GM18861 (cell line): ENCODE data around the gene PDE2A.

ENCODE experiments used
- ATAC-seq: cut with Tn5 transposase; IDR thresholded peaks from one replicate; pipeline ENCODE4 v1.9.1; 2021; ENCODE audit not compliant: unreplicated experiment

Gene PDE2A

GRCh38 chr11:72704783-72705265, 30.6 kb upstream of the PDE2A start:
- no peak for ATAC-seq

- ATAC-seq = no peak
Measured at GRCh38 chr11:72704028-72704782, 30.0 kb upstream of the PDE2A start.

- ATAC-seq = no peak
Measured at GRCh38 chr11:72703267-72704008, 29.2 kb upstream of the PDE2A start.

GRCh38 chr11:72702577-72703241, 28.5 kb upstream of the PDE2A start:
- ATAC-seq = no peak

GRCh38 chr11:72702096-72702495, 27.9 kb upstream of the PDE2A start:
- ATAC-seq = no peak

- no peak for ATAC-seq
Measured at GRCh38 chr11:72701466-72701865, 27.2 kb upstream of the PDE2A start.

GRCh38 chr11:72700146-72700545, 25.9 kb upstream of the PDE2A start:
- no peak for ATAC-seq

GRCh38 chr11:72697814-72698213, 23.6 kb upstream of the PDE2A start:
- ATAC-seq = no peak

GRCh38 chr11:72696866-72697700, 22.9 kb upstream of the PDE2A start:
- ATAC-seq = no peak

- no peak for ATAC-seq
Measured at GRCh38 chr11:72695354-72695753, 21.1 kb upstream of the PDE2A start.

GRCh38 chr11:72693271-72693968, 19.2 kb upstream of the PDE2A start:
- no peak for ATAC-seq

- no peak for ATAC-seq
Measured at GRCh38 chr11:72692498-72693237, 18.4 kb upstream of the PDE2A start.

- ATAC-seq = no peak
Measured at GRCh38 chr11:72690166-72690565, 15.9 kb upstream of the PDE2A start.

GRCh38 chr11:72688929-72689328, 14.7 kb upstream of the PDE2A start:
- no peak for ATAC-seq

GRCh38 chr11:72688486-72688885, 14.3 kb upstream of the PDE2A start:
- ATAC-seq = no peak

- ATAC-seq = no peak
Measured at GRCh38 chr11:72687326-72687725, 13.1 kb upstream of the PDE2A start.

GRCh38 chr11:72686639-72687220, 12.5 kb upstream of the PDE2A start:
- no peak for ATAC-seq

GRCh38 chr11:72685560-72686480, 11.6 kb upstream of the PDE2A start:
- no peak for ATAC-seq
